Heart left ventricle (tissue), 16 donors: ENCODE results near the gene CSF1R. TPM values are rescaled to one million over a fixed set of nuclear protein-coding genes. Genes with fewer than 3 reads are reported as not detected.

Source experiments
- ATAC-seq, 4 donors: fragments of 200-7000 bp; cut with Tn5 transposase; one replicate each; pipeline ENCODE4 v1.9.1; 2020 to 2022; ENCODE audit warnings: moderate library complexity in 4 of 4, mild to moderate bottlenecking in 3 of 4, moderate number of reproducible peaks in 1 of 4
- DNase-seq, 5 donors: peaks; one replicate each; pipeline ENCODE4 v3.0.0-alpha.2; 2020
- H3K27ac ChIP-seq, 12 donors: fragments of 200-600 bp; sonication (generic) in 4 of 12; one replicate each; pipeline versions ENCODE4 v1.5.0 to v1.8.0; 2016 to 2022; ENCODE audit warnings: mild to moderate bottlenecking in 2 of 12
- H3K27me3 ChIP-seq, 9 donors: fragments of 200-600 bp; sonication (generic) in 2 of 9; one replicate each; pipeline versions ENCODE4 v1.5.1 to v1.8.0; 2016 to 2022; ENCODE audit warnings: mild to moderate bottlenecking in 3 of 9
- H3K36me3 ChIP-seq, 9 donors: fragments of 200-600 bp; sonication (generic) in 2 of 9; one replicate each; pipeline versions ENCODE4 v1.5.0 to v1.8.0; 2018 to 2022; ENCODE audit warnings: mild to moderate bottlenecking in 2 of 9
- H3K4me1 ChIP-seq, 12 donors: fragments of 200-600 bp; sonication (generic) in 4 of 12; one replicate each; pipeline versions ENCODE4 v1.5.0 to v1.8.0; 2016 to 2022; ENCODE audit warnings: mild to moderate bottlenecking in 3 of 12
- H3K4me3 ChIP-seq, 12 donors: fragments of 200-600 bp; sonication (generic) in 4 of 12; one replicate each; pipeline versions ENCODE4 v1.5.0 to v1.8.0; 2017 to 2022; ENCODE audit warnings: mild to moderate bottlenecking in 9 of 12, moderate library complexity in 4 of 12
- H3K9me3 ChIP-seq, 12 donors: fragments of 200-600 bp; sonication (generic) in 4 of 12; one replicate each; pipeline versions ENCODE4 v1.5.0 to v1.8.0; 2016 to 2022; ENCODE audit warnings: mild to moderate bottlenecking in 1 of 12
- POLR2A ChIP-seq, 2 donors: fragments of 450-650 bp; IDR thresholded peaks; one replicate each; pipeline ENCODE4 v1.6.1; 2017; ENCODE audit warnings: antibody characterized with exemption in 2 of 2, mild to moderate bottlenecking in 2 of 2, moderate library complexity in 2 of 2
- WGBS, 4 donors: extraction: QIAGEN DNeasy Blood & Tissue Kit in 2 of 4; methylation state at CpG; one replicate each; pipeline versions ENCODE4 v1.1.5 to v1.1.7; 2013 to 2018; 5-methylcytosine and 5-hydroxymethylcytosine counted together
- intact Hi-C, 10 donors: fragments of 100-400 bp; cut with DNase I; formaldehyde crosslinking; loops; one replicate each; pipeline versions ENCODE4 v1.11.1 to v1.14.2; 2022
- polyA plus RNA-seq, 2 donors: library from polyadenylated mRNA; stranded (reverse); fragments of 200-250 nt; gene quantifications; one replicate each; pipeline ENCODE4 v1.2.3, GENCODE V29; 2013
- total RNA-seq, 9 donors: library from RNA; depleted of rRNA in 2 of 9; stranded (reverse); fragments of >200 nt in 2 of 9; fragmentation: NEBNext Ultra II Directional in 3 of 9; extraction: Animal tissue kit (Norgen Biotek cat#: 25700) in 3 of 9; gene quantifications; one replicate each; pipeline versions ENCODE4 v1.1.0 to v1.2.4, GENCODE V29; 2016 to 2023
- TF ChIP-seq, protein P1 (sequence below), 12 donors: fragments of 200-600 bp; sonication (generic) in 4 of 12; IDR thresholded peaks; one replicate each; pipeline versions ENCODE4 v1.5.0 to v1.8.0; 2018 to 2022; ENCODE audit warnings: antibody characterized with exemption in 12 of 12, mild to moderate bottlenecking in 5 of 12
- donor health status: ischemic (EF 13 %, LVEDD 7.1; RV severe dilation, severe dysfunction).
- donor health status: healthy with polysubstance abuse.
- donor health status: DM: no; HTN: yes; CAD: no.
- donor health status: DM: no; HTN: no; CAD: no.
- donor health status: ischemic (EF 25% LVEDD 6.9; RV normal size, moderate dysfunction).
- donor health status: ischemic (EF 25% LVEDD 5.7; RV mildly dilated, moderate dysfunction).
- donor health status: healthy.
- donor health status: DM: yes; HTN: yes; CAD: no.
- donor health status: ischemic (EF 35%, LVEDD 5.7; RV mildly dilated, moderate dysfunction).
- donor health status: nonischemic (EF 11% LVEDD 7.7; RV severe dilation, severe dysfunction).
- donor health status: DM: yes; HTN: yes; CAD: no.
- donor health status: PGD.
- donor health status: ischemic (EF 29% LVEDD 5.4; RV normal size, mild dysfunction).
- donor health status: nonischemic (EF 23%, LVEDD 6.1; RV moderate dilation, normal function).

Gene CSF1R
- total and polyA plus RNA-seq, 11 donors, result 5.0 to 143 (median 10.7) TPM

DNA sequence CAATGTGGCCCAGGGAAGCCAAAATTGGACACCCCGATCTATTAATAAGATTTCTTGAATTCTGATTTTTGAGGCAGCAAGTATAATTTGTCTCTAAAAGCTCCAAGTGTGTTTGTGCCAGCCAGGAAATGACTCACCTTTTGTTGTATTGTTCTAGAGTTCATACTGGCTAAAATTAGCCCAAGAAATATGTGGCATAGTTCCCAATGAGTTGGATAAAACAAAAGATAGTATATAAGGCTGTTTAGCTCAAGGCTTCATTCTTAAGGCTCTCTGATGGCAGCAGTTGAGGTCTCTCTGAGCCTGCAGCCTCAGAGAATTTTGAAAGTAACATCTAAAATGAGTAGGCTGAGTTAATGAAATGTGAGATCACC, 64.2 kb downstream of the CSF1R start:
- peaks cover 7 to 99% (median 86%) of the 10 kb centered on the region in 9 donors for H3K36me3 ChIP-seq
- peak overlapping the region in 3 of 12 donors; percentile 1 to 16 (median 13) for H3K4me3 ChIP-seq
- H3K27me3 ChIP-seq, result no peaks in the 10 kb centered on the region
- WGBS, 4 donors, result 42 to 63% (median 58%) methylated on average over 1 of the region's 1 CpG
- intact Hi-C loops, result loop anchor here in 7 of 10 donors (5.0 to 10.0 kb wide), 4 partner anchors 193 to 413 kb away; partner anchors contain the start of gene TCOF1 (in 1 of the 7)
- TF ChIP-seq POLR2A (IDR thresholded peaks at IDR 0.05), result no peak
- TF ChIP-seq, protein P1, sequence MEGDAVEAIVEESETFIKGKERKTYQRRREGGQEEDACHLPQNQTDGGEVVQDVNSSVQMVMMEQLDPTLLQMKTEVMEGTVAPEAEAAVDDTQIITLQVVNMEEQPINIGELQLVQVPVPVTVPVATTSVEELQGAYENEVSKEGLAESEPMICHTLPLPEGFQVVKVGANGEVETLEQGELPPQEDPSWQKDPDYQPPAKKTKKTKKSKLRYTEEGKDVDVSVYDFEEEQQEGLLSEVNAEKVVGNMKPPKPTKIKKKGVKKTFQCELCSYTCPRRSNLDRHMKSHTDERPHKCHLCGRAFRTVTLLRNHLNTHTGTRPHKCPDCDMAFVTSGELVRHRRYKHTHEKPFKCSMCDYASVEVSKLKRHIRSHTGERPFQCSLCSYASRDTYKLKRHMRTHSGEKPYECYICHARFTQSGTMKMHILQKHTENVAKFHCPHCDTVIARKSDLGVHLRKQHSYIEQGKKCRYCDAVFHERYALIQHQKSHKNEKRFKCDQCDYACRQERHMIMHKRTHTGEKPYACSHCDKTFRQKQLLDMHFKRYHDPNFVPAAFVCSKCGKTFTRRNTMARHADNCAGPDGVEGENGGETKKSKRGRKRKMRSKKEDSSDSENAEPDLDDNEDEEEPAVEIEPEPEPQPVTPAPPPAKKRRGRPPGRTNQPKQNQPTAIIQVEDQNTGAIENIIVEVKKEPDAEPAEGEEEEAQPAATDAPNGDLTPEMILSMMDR (IDR thresholded peaks at IDR 0.05), result no peak
- ATAC-seq, result peak; percentile 48 to 79 (median 76)
- H3K9me3 ChIP-seq, result no peaks in the 10 kb centered on the region
- peak in 1 of 5 donors; percentile 36 for DNase-seq
- H3K27ac ChIP-seq, result peak overlapping the region; percentile 53 to 81 (median 68)
- peaks cover 5 to 54% (median 40%) of the 10 kb centered on the region in 12 donors for H3K4me1 ChIP-seq

- Histone ChIP-seq H3K4me3 (peak overlapping the region in 3 of 12 donors; percentile 1 to 19 (median 13)), H3K36me3 (peaks cover 7 to 99% (median 86%) of the 10 kb centered on the region in 9 donors), H3K27ac (peak overlapping the region; percentile 53 to 81 (median 68)), H3K4me1 (peaks cover 5 to 54% (median 40%) of the 10 kb centered on the region in 12 donors), H3K27me3 (no peaks in the 10 kb centered on the region), H3K9me3 (peaks cover 0 to 2% (median 0%) of the 10 kb centered on the region in 12 donors)
- DNase-seq (peak in 1 of 5 donors; percentile 68), ATAC-seq (peak; percentile 23 to 61 (median 51))
- intact Hi-C loops, result loop anchor here in 7 of 10 donors (5.0 to 10.0 kb wide), 4 partner anchors 193 to 413 kb away; partner anchors contain the start of gene TCOF1 (in 1 of the 7)
- TF ChIP-seq POLR2A (IDR thresholded peaks at IDR 0.05), result no peak
- TF ChIP-seq, protein P1 (IDR thresholded peaks at IDR 0.05), result no peak
- WGBS, 4 donors, result 65 to 75% (median 70%) methylated on average over 13 of the region's 13 CpGs
Observed at GRCh38 chr5:150021491-150022157, 64.7 kb downstream of the CSF1R start.

DNA sequence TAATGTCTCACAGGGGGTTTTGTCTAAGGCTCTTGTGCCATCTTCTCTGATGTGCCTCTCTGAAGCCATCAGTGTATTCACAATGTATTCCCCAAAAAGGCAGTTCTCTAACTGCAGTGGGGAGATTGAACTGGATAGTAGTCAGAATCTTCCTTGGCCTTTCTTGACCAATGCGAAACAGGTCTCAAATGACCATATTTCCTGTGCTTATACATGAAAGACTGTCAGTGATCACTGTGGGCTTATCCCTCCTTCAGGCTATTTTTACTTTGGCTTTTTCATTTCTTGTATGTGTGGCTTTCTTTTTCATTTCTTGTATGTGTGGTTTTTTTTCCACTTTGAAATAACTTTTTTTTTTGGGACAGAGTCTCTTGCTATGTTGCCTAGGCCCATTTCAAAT, 66.1 kb downstream of the CSF1R start:
- intact Hi-C loops, result loop anchor here in 7 of 10 donors (5.0 to 10.0 kb wide), 4 partner anchors 195 to 415 kb away; partner anchors contain the start of gene TCOF1 (in 1 of the 7)
- no peak for ATAC-seq
- no peak for DNase-seq
- H3K36me3 ChIP-seq, result peaks cover 7 to 99% (median 86%) of the 10 kb centered on the region in 9 donors
- H3K4me3 ChIP-seq, result no peak overlapping the region
- peaks cover 5 to 53% (median 40%) of the 10 kb centered on the region in 12 donors for H3K4me1 ChIP-seq
- no peak for TF ChIP-seq POLR2A (IDR thresholded peaks at IDR 0.05)
- TF ChIP-seq, protein P1 (IDR thresholded peaks at IDR 0.05), result no peak
- peak overlapping the region in 5 of 12 donors; percentile 30 to 81 (median 64) for H3K27ac ChIP-seq
- 96 to 100% (median 99%) methylated on average over 1 of the region's 1 CpG for WGBS, 4 donors
- H3K9me3 ChIP-seq, result peaks cover 0 to 12% (median 1%) of the 10 kb centered on the region in 12 donors
- H3K27me3 ChIP-seq, result no peaks in the 10 kb centered on the region
